A673 (cell line): ENCODE data around the gene BICD2. TPM values are rescaled to one million over a fixed set of nuclear protein-coding genes. Genes with fewer than 3 reads are reported as not detected.

Experiments used
- BruUV-seq: library from RNA; stranded (reverse); fragments of 400-500 nt; replicated peaks from 2 replicates; lab custom pipeline; 2021; lab: Mats Ljungman, UMichigan
- CTCF ChIA-PET: fragments of 300-600 bp; sonication (Branson Sonifier 250); formaldehyde crosslinking; loops from one replicate; lab custom pipeline; 2022; ENCODE audit warnings: antibody characterized with exemption; lab: Charles Lee
- POLR2A ChIA-PET: fragments of 300-600 bp; sonication (Branson Sonifier 250); formaldehyde crosslinking; loops from one replicate; lab custom pipeline; 2022; ENCODE audit warnings: antibody characterized with exemption; ENCODE audit not compliant: low non-redundant PET; lab: Charles Lee
- DNase-seq: peaks from one replicate; pipeline ENCODE4 v3.0.0-alpha.2; 2015; ENCODE audit warnings: low spot score
- H3K27ac ChIP-seq: fragments of 200-600 bp; sonication (generic); 2 replicates; pipeline ENCODE4 v1.5.1; 2016; ENCODE audit warnings: mixed run types, low read depth, mild to moderate bottlenecking, mixed read lengths, antibody characterized with exemption, low read length; ENCODE audit not compliant: poor library complexity, severe bottlenecking
- H3K27me3 ChIP-seq: fragments of 200-600 bp; sonication (generic); replicated peaks from 2 replicates; pipeline ENCODE4 v1.6.1; 2017; ENCODE audit warnings: mixed run types, low read depth, mild to moderate bottlenecking, mixed read lengths, antibody characterized with exemption, low read length; ENCODE audit not compliant: insufficient read depth, poor library complexity
- H3K36me3 ChIP-seq: fragments of 200-600 bp; sonication (generic); 2 replicates; pipeline ENCODE4 v1.6.1; 2016; ENCODE audit warnings: mixed run types, mild to moderate bottlenecking, mixed read lengths, antibody characterized with exemption, low read length; ENCODE audit not compliant: insufficient read depth, poor library complexity, severe bottlenecking
- H3K4me1 ChIP-seq: fragments of 200-600 bp; sonication (generic); 2 replicates; pipeline ENCODE4 v1.6.1; 2017; ENCODE audit warnings: mixed run types, mild to moderate bottlenecking, mixed read lengths, antibody characterized with exemption, low read length; ENCODE audit not compliant: insufficient read depth, poor library complexity, severe bottlenecking
- H3K4me3 ChIP-seq: fragments of 200-600 bp; sonication (generic); 2 replicates; pipeline ENCODE4 v1.5.1; 2016; ENCODE audit warnings: low read depth, mixed run types, mild to moderate bottlenecking, mixed read lengths, low read length; ENCODE audit not compliant: poor library complexity, severe bottlenecking
- H3K9me3 ChIP-seq: fragments of 200-600 bp; sonication (generic); 2 replicates; pipeline ENCODE4 v1.6.1; 2016; ENCODE audit warnings: mixed run types, low read depth, mild to moderate bottlenecking, mixed read lengths, antibody characterized with exemption, low read length; ENCODE audit not compliant: poor library complexity, severe bottlenecking
- EZH2 ChIP-seq: fragments of 200-600 bp; sonication (generic); IDR thresholded peaks from 2 replicates; pipeline ENCODE4 v1.6.1; 2017; ENCODE audit warnings: borderline replicate concordance, low read depth, mild to moderate bottlenecking, mixed read lengths, antibody characterized with exemption, low read length; ENCODE audit not compliant: poor library complexity, severe bottlenecking
- intact Hi-C: fragments of 100-400 bp; cut with micrococcal nuclease; formaldehyde crosslinking; loops from one replicate; pipeline ENCODE4 v1.10.0; 2022; ENCODE audit not compliant: unreplicated experiment
- total RNA-seq: library from RNA; stranded (reverse); gene quantifications from 2 replicates; pipeline ENCODE4 v1.2.3, GENCODE V29; 2021
- TF ChIP-seq, protein P1 (sequence below): fragments of 300-800, 200-600 bp; sonication (generic); conservative IDR thresholded peaks from 2 replicates; pipeline ENCODE4 v1.5.1; 2017; ENCODE audit warnings: low read depth, mild to moderate bottlenecking, antibody characterized with exemption, low read length, moderate library complexity, mixed read lengths

The BICD2 gene
- total RNA-seq, 1 experiment from 2014 or later: 47.8 TPM

DNA sequence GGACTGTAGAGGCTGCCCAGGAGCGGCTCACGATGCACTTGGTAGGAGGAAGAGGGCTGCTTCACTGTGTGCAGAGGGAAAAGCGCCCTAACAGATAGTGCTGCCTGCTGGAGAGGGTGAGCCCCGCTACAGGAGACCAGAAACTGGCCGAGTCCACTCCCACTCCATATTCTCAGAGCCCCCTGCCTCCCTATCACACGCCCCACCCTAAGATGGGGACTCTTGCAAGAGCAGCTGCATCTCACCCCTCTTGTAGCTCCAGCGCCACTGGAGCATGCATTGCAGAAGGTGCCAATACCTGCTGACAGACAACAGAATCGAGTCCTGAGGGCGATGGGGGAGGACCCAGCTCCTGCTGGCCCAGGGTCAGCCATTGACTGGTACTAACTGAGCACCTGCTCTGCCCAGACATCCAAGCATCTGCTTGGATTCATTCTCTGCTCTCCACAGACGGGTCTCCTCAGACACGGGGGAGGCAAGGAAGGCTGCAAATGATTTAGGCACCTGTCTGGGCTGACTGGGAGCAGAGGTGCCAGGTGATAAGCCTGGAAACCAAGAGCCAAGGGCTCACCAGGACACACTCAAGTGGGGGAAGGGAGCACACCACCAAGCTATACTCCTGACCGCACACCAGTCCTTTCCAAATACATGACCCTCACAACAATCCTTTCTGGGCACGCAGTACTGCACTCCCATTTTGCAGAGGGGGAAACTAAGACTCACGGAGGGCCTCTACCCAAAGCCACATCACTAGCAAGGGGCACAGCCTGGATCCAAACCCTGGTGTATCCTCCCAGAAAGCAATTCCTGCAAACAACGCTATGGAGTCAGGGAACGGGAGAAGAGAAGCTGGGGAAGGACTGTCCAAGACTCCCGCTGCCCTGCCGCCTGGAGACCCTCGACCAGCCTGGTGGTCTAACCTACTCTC is 1.6 kb downstream of the BICD2 start:
- H3K27me3 ChIP-seq: no peaks in the 10 kb centered on the region
- peak overlapping the region; percentile 88 for H3K27ac ChIP-seq
- intact Hi-C loops: no loop called here
- no peaks in the 10 kb centered on the region for H3K36me3 ChIP-seq
- peak overlapping the region; percentile 98 for H3K4me3 ChIP-seq
- ChIA-PET CTCF (no interaction called here), POLR2A (no interaction called here)
- DNase-seq: no peak
- no peaks in the 10 kb centered on the region for H3K9me3 ChIP-seq
- peaks cover 14% of the 10 kb centered on the region for H3K4me1 ChIP-seq
- no TSS peak for BruUV-seq
- TF ChIP-seq, protein P1, sequence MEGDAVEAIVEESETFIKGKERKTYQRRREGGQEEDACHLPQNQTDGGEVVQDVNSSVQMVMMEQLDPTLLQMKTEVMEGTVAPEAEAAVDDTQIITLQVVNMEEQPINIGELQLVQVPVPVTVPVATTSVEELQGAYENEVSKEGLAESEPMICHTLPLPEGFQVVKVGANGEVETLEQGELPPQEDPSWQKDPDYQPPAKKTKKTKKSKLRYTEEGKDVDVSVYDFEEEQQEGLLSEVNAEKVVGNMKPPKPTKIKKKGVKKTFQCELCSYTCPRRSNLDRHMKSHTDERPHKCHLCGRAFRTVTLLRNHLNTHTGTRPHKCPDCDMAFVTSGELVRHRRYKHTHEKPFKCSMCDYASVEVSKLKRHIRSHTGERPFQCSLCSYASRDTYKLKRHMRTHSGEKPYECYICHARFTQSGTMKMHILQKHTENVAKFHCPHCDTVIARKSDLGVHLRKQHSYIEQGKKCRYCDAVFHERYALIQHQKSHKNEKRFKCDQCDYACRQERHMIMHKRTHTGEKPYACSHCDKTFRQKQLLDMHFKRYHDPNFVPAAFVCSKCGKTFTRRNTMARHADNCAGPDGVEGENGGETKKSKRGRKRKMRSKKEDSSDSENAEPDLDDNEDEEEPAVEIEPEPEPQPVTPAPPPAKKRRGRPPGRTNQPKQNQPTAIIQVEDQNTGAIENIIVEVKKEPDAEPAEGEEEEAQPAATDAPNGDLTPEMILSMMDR: no peak
- no peak for TF ChIP-seq EZH2

DNA sequence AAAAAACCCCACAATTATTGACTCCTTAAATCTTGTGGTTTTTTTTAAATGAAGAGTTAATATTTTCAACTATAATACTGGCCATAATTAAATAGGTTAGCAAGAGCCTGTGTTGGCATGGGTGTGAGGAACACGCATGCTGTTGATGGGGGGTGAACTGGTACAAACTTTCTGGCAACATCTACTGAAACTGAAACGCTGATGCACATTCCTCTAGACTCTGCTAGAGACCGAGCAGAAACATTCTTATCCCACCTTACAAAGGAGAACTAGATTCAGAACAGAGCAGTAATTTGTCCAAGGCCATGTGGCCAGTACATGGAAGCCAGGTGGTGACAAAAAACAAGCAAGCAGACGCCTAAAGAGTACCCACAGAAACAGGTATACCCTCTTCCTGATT is 2.4 kb downstream of the BICD2 start:
- intact Hi-C loops: no loop called here
- H3K9me3 ChIP-seq: no peaks in the 10 kb centered on the region
- TSS peak; percentile 38 for BruUV-seq
- H3K27ac ChIP-seq: peak overlapping the region; percentile 12
- no peak for DNase-seq
- H3K4me3 ChIP-seq: no peak overlapping the region
- TF ChIP-seq, protein P1: no peak
- no peak for TF ChIP-seq EZH2
- no peaks in the 10 kb centered on the region for H3K27me3 ChIP-seq
- H3K36me3 ChIP-seq: no peaks in the 10 kb centered on the region
- peaks cover 14% of the 10 kb centered on the region for H3K4me1 ChIP-seq
- CTCF ChIA-PET: no interaction called here
- POLR2A ChIA-PET: no interaction called here

DNA sequence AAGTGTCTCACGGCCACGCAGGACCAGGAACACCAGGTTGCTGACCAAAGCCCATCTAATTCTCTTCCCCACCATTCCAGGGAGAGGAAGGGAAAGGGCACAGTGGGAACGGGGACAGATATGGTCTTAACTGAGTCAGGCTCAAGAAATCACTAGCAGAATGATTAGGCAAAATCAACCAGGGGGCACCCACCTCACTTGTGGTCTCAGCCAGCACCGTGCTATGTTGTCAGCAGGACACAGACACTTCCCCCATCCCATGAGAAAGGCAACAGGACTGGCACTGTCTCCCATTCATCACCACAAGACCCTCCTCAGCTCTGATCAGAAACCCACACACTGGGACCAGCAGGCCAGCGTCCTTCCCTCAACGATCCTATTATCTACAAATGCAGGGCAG is 2.9 kb downstream of the BICD2 start:
- Histone ChIP-seq H3K36me3 (no peaks in the 10 kb centered on the region), H3K4me3 (no peak overlapping the region), H3K27me3 (no peaks in the 10 kb centered on the region), H3K27ac (no peak overlapping the region), H3K9me3 (no peaks in the 10 kb centered on the region), H3K4me1 (peaks cover 14% of the 10 kb centered on the region)
- intact Hi-C loops: no loop called here
- no peak for DNase-seq
- BruUV-seq: no TSS peak
- CTCF ChIA-PET: no interaction called here
- POLR2A ChIA-PET: no interaction called here
- TF ChIP-seq, protein P1: no peak
- TF ChIP-seq EZH2: no peak
